Measurements from ENCODE around the gene TAS2R42.

The TAS2R42 gene

DNA sequence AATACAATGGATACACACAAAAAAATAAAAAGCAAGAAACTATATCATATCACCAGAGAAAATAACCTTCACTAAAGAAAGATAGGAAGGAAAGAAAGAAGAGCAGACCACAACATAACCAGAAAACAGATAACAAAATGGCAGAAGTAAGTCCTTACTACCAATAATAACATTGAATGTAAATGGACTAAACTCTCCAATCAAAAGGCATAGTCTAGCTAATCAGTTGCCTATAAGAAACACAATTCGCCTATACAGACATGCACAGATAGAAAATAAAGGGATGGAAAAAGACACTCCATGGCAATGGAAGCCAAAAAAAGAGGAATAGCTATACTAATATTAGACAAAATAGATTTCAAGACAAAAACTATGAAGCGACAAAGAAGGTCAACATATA, 43.4 kb downstream of the TAS2R42 start:
- DNase-seq, result no peak

DNA sequence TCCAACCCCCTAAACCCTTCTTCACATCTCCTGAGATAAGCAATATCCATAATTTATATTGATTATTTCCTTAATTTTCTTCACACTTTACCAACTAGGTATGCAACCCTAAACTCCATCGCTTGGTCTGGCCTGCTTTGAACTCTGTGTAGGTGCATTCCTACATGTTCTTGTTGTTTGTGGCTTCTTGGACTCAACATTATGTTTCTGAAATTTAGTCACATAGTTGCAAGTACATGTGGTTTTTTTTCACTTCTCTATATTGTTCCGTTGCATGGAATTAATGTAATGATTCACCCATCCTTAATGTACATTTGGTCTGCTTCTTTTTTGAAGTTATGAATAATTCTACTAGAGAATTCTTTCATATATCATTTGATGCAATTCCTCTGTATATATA, 50.7 kb downstream of the TAS2R42 start:
- no peak for DNase-seq

Data from NCI-H524 (cell line).